Endothelial cell of umbilical vein (primary cell): ENCODE results near the gene ATRIP. TPM values are rescaled to one million over a fixed set of nuclear protein-coding genes. Genes with fewer than 3 reads are reported as not detected.

Experiments
- BruUV-seq: library from RNA; stranded (reverse); fragments of 400-500 nt; replicated peaks from 2 replicates; lab custom pipeline; 2021; lab: Mats Ljungman, UMichigan
- CTCF ChIA-PET: fragments of 300-600, 350-600 bp; sonication (Branson Sonifier 250); formaldehyde crosslinking; loops from one replicate; lab custom pipeline; 2021; ENCODE audit warnings: antibody characterized with exemption, inconsistent platforms; lab: Charles Lee
- POLR2A ChIA-PET: fragments of 300-600, 350-600 bp; sonication (Branson Sonifier 250); formaldehyde crosslinking; loops from one replicate; lab custom pipeline; 2021; ENCODE audit warnings: antibody characterized with exemption, inconsistent platforms; lab: Charles Lee
- DNase-seq: peaks from one replicate; pipeline ENCODE4 v3.0.0-alpha.2; 2011; ENCODE audit warnings: low read depth, low spot score
- FAIRE-seq: peaks from 2 replicates; lab custom pipeline; 2011; peaks lifted over from hg19 to GRCh38; lab: Jason Lieb, UNC
- H2AFZ ChIP-seq: 2 replicates; pipeline ENCODE4 v1.6.0; 2012; ENCODE audit warnings: low read depth, low read length, control low read depth, inconsistent platforms
- H3K27ac ChIP-seq: 2 replicates; pipeline ENCODE4 v1.5.1; 2011; ENCODE audit warnings: low read depth, mild to moderate bottlenecking, control low read depth, low read length, moderate library complexity; ENCODE audit not compliant: insufficient read depth
- H3K27me3 ChIP-seq, 2 experiments: 2 replicates each; pipeline versions ENCODE4 v1.6.0 to v1.6.1; 2011; ENCODE audit warnings: low read length in 2 of 2, mixed read lengths in 1 of 2; ENCODE audit not compliant: control insufficient read depth in 2 of 2, insufficient read depth in 2 of 2
- H3K36me3 ChIP-seq, 2 experiments: 2 replicates in 1 of 2; 3 replicates in 1 of 2; pipeline ENCODE4 v1.5.1; 2011; ENCODE audit warnings: low read length in 2 of 2, mild to moderate bottlenecking in 1 of 2, moderate library complexity in 1 of 2; ENCODE audit not compliant: control insufficient read depth in 2 of 2, insufficient read depth in 2 of 2; ENCODE audit errors: extremely low read depth in 1 of 2
- H3K4me1 ChIP-seq: 3 replicates; pipeline ENCODE4 v1.5.1; 2011; ENCODE audit warnings: mild to moderate bottlenecking, low read length; ENCODE audit not compliant: control insufficient read depth, insufficient read depth; ENCODE audit errors: extremely low read depth
- H3K4me2 ChIP-seq: 2 replicates; pipeline ENCODE4 v1.6.1; 2011; ENCODE audit warnings: low read length, control low read depth, mixed read lengths; ENCODE audit not compliant: insufficient read depth
- H3K4me3 ChIP-seq, 3 experiments: fragments of 200-600 bp in 1 of 3; sonication (generic), shearing (Covaris generic) in 1 of 3; replicated peaks in 1 of 3; 2 replicates each; pipeline ENCODE4 v1.5.1; 2011 to 2016; ENCODE audit warnings: control low read depth in 3 of 3, low read length in 3 of 3, mild to moderate bottlenecking in 2 of 3, inconsistent platforms in 1 of 3, low read depth in 1 of 3, moderate library complexity in 1 of 3; ENCODE audit not compliant: insufficient read depth in 1 of 3
- H3K79me2 ChIP-seq: 2 replicates; pipeline ENCODE4 v1.6.0; 2012; ENCODE audit warnings: low read length, inconsistent platforms; ENCODE audit not compliant: control insufficient read depth, insufficient read depth
- H3K9ac ChIP-seq: replicated peaks from 2 replicates; pipeline ENCODE3; 2011; ENCODE audit warnings: low read length, control low read depth; ENCODE audit not compliant: insufficient read depth; ENCODE audit errors: extremely low read depth
- H3K9me1 ChIP-seq: replicated peaks from 3 replicates; pipeline ENCODE4 v1.6.0; 2011; ENCODE audit warnings: mild to moderate bottlenecking, low read length; ENCODE audit not compliant: control insufficient read depth, insufficient read depth; ENCODE audit errors: extremely low read depth
- H3K9me3 ChIP-seq: replicated peaks from 2 replicates; pipeline ENCODE4 v1.5.1; 2012; ENCODE audit warnings: low read length, inconsistent platforms; ENCODE audit not compliant: control insufficient read depth, insufficient read depth
- H4K20me1 ChIP-seq: replicated peaks from 2 replicates; pipeline ENCODE3; 2011; ENCODE audit warnings: mild to moderate bottlenecking, low read length; ENCODE audit not compliant: control insufficient read depth, insufficient read depth; ENCODE audit errors: extremely low read depth
- EZH2 ChIP-seq: IDR thresholded peaks from 2 replicates; pipeline ENCODE4 v1.6.1; 2012; ENCODE audit warnings: borderline replicate concordance, low read depth, mild to moderate bottlenecking, moderate library complexity, low read length, inconsistent platforms; ENCODE audit not compliant: severe bottlenecking
- FOS ChIP-seq: IDR thresholded peaks from 2 replicates; pipeline ENCODE4 v1.6.1; 2011; ENCODE audit warnings: mild to moderate bottlenecking, low read length, moderate library complexity, borderline replicate concordance; ENCODE audit not compliant: insufficient read depth
- GATA2 ChIP-seq: IDR thresholded peaks from 2 replicates; pipeline ENCODE4 v1.7.0; 2011; ENCODE audit warnings: low read depth, mild to moderate bottlenecking, moderate library complexity, mixed read lengths, low read length; ENCODE audit not compliant: insufficient read length, insufficient read depth
- JUN ChIP-seq: IDR thresholded peaks from 2 replicates; pipeline ENCODE4 v1.6.1; 2011; ENCODE audit warnings: borderline replicate concordance, low read depth; ENCODE audit not compliant: insufficient read length, insufficient read depth
- MYC ChIP-seq: IDR thresholded peaks from one replicate; pipeline ENCODE4 v1.6.1; 2011; ENCODE audit warnings: mild to moderate bottlenecking, low read depth, low read length
- POLR2A ChIP-seq: IDR thresholded peaks from 2 replicates; pipeline ENCODE4 v1.6.1; 2012; ENCODE audit warnings: low read depth, mild to moderate bottlenecking, control low read depth, low read length
- POLR2AphosphoS5 ChIP-seq: IDR thresholded peaks from 2 replicates; pipeline ENCODE4 v1.6.1; 2012; ENCODE audit warnings: low read depth, mild to moderate bottlenecking, control low read depth, low read length, moderate library complexity; ENCODE audit not compliant: insufficient read depth
- dilution Hi-C: fragments of 300-500 bp; cut with MboI; formaldehyde crosslinking; loops from one replicate; pipeline ENCODE4 v1.15.0; 2019; ENCODE audit warnings: low sequenced_read_pairs; ENCODE audit not compliant: extremely low pct_ligation_motif_present
- intact Hi-C: fragments of 100-400 bp; cut with micrococcal nuclease; formaldehyde crosslinking; loops from one replicate; pipeline ENCODE4 v1.10.0; 2022
- polyA plus RNA-seq, 4 experiments: library from polyadenylated mRNA; depleted of rRNA in 3 of 4; stranded (reverse) in 3 of 4; unstranded in 1 of 4; fragments of >200 nt; gene quantifications; 2 replicates each; pipeline versions ENCODE4 v1.2.1 to v1.2.3, GENCODE V29; 2011 to 2012; ENCODE audit warnings: missing spikeins in 1 of 4
- total RNA-seq: library from RNA; stranded (reverse); gene quantifications from 2 replicates; pipeline ENCODE4 v1.2.3, GENCODE V29; 2021
- TF ChIP-seq, protein P1 (sequence below): IDR thresholded peaks from 2 replicates; pipeline ENCODE4 v1.6.1; 2011; ENCODE audit not compliant: insufficient read depth, insufficient read length
- TF ChIP-seq, protein P2 (sequence below), 2 donors: IDR thresholded peaks; 1 replicate in 1 of 2; 2 replicates in 1 of 2; pipeline ENCODE4 v1.5.1; 2011; ENCODE audit warnings: low read length in 2 of 2, mild to moderate bottlenecking in 2 of 2, moderate library complexity in 2 of 2, control low read depth in 1 of 2, inconsistent platforms in 1 of 2, low read depth in 1 of 2; ENCODE audit not compliant: insufficient read depth in 1 of 2; ENCODE audit errors: extremely low read depth in 1 of 2

ATRIP gene
- total and polyA plus RNA-seq, 2 donors (not counting 3 experiments of a cell fraction or from before 2014, with no cell fraction given) = 10.6 to 14.7 TPM

DNA sequence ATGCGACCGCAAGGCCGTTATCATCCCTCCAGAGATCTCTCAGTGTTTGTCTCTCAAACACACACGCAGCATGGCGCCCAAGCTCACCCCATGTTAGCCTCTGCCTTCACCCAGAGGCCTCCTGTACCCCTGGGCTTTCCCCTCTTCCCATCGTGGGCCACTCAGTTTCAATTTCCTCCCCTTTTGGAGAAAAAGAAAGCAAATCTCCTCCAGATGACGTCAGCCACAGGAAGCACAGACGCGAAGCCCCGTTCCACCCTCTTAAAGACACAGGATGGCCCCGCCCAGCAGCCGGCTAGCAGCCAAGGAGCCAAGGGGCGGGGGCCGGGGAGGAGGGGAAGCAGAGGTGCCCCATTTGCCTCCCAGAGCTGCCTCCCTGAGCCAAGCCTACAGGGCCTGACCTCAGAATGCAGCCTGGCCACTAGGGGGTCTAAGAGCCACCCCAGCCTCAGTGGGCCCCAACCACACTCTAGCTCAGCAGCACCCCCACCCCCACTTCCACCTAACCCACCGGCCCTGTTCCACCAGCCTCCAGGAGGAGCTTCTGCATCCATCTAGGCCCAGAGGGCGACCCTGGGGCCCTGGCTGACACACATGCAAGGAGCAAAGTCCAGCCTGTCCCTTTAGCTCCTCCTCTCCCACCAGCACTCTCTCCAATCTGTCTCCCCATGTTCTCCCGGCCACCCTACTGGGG lies 26.5 kb downstream of the ATRIP start:
- intact Hi-C loops (loop anchor here (1.0 kb wide), 3 partner anchors 8 to 73 kb away; no protein-coding TSS in a partner anchor), dilution Hi-C loops (no loop called here)
- H3K9ac ChIP-seq = peak overlapping the region; percentile 98
- no TSS peak for BruUV-seq
- H3K9me1 ChIP-seq = no peaks in the 10 kb centered on the region
- POLR2A ChIA-PET = interaction anchor here (0.6 to 0.7 kb wide), 3 partner anchors 27 to 44 kb away, joined by 4 to 8 read pairs (median 4); no protein-coding TSS in a partner anchor
- CTCF ChIA-PET = interaction anchor here (1.0 to 3.9 kb wide), 11 partner anchors 8 to 213 kb away, joined by 3 to 26 read pairs (median 5); partner anchors contain the start of genes CCDC51, SHISA5 and TMA7
- H3K4me2 ChIP-seq = peak overlapping the region; percentile 71
- peak overlapping the region; percentile 52 to 98 (median 98) for H3K4me3 ChIP-seq
- H3K27me3 ChIP-seq = no peaks in the 10 kb centered on the region
- H4K20me1 ChIP-seq = no peaks in the 10 kb centered on the region
- H3K4me1 ChIP-seq = peaks cover 10% of the 10 kb centered on the region
- H3K79me2 ChIP-seq = peaks cover 43% of the 10 kb centered on the region
- H3K36me3 ChIP-seq = peaks cover 0 to 31% of the 10 kb centered on the region in 2 experiments
- peak overlapping the region; percentile 95 for H3K27ac ChIP-seq
- DNase-seq (peak; percentile 90), FAIRE-seq (peak; percentile 96)
- TF ChIP-seq POLR2AphosphoS5 (peak; percentile 75), JUN (peak; percentile 69), POLR2A (peak; percentile 91), MYC (no peak), GATA2 (no peak), EZH2 (no peak), FOS (no peak)
- TF ChIP-seq, protein P1, sequence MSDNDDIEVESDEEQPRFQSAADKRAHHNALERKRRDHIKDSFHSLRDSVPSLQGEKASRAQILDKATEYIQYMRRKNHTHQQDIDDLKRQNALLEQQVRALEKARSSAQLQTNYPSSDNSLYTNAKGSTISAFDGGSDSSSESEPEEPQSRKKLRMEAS = no peak
- TF ChIP-seq, protein P2, sequence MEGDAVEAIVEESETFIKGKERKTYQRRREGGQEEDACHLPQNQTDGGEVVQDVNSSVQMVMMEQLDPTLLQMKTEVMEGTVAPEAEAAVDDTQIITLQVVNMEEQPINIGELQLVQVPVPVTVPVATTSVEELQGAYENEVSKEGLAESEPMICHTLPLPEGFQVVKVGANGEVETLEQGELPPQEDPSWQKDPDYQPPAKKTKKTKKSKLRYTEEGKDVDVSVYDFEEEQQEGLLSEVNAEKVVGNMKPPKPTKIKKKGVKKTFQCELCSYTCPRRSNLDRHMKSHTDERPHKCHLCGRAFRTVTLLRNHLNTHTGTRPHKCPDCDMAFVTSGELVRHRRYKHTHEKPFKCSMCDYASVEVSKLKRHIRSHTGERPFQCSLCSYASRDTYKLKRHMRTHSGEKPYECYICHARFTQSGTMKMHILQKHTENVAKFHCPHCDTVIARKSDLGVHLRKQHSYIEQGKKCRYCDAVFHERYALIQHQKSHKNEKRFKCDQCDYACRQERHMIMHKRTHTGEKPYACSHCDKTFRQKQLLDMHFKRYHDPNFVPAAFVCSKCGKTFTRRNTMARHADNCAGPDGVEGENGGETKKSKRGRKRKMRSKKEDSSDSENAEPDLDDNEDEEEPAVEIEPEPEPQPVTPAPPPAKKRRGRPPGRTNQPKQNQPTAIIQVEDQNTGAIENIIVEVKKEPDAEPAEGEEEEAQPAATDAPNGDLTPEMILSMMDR (IDR thresholded peaks at IDR 0.05; ENCODE audit: extremely low read depth in 1 of 2, insufficient read depth in 1 of 2, low read depth in 1 of 2, low read length in 2 of 2) = peak; percentile 34 to 56
- no peaks in the 10 kb centered on the region for H3K9me3 ChIP-seq
- peak overlapping the region; percentile 66 for H2AFZ ChIP-seq
